Bronchial epithelial cell (primary cell): Measurements from ENCODE around the gene HNRNPUL1. TPM values are rescaled to one million over a fixed set of nuclear protein-coding genes. Genes with fewer than 3 reads are reported as not detected.
"Not testable (repeated sequence)": the region's sequence is repeated elsewhere in the genome, so short reads cannot be mapped to it uniquely, and the experiment has no call there.

Experiments
- DNase-seq: peaks from one replicate; pipeline ENCODE4 v3.0.0-alpha.2; 2010; ENCODE audit warnings: low read depth
- FAIRE-seq: peaks from 2 replicates; lab custom pipeline; 2011; peaks lifted over from hg19 to GRCh38; lab: Jason Lieb, UNC
- H3K27me3 ChIP-seq: 2 replicates; pipeline ENCODE4 v1.5.1; 2011; ENCODE audit warnings: low read length; ENCODE audit not compliant: control insufficient read depth, insufficient read depth
- H3K36me3 ChIP-seq: 2 replicates; pipeline ENCODE4 v1.5.1; 2011; ENCODE audit warnings: low read length; ENCODE audit not compliant: control insufficient read depth, insufficient read depth
- H3K4me3 ChIP-seq: 2 replicates; pipeline ENCODE4 v1.5.1; 2011; ENCODE audit warnings: mild to moderate bottlenecking, low read depth, low read length, control low read depth
- CTCF ChIP-seq: IDR thresholded peaks from 2 replicates; pipeline ENCODE4 v1.5.1; 2011; ENCODE audit warnings: mild to moderate bottlenecking, moderate library complexity, low read length, control low read depth, inconsistent platforms; ENCODE audit not compliant: insufficient read depth, severe bottlenecking
- total RNA-seq: library from RNA; depleted of rRNA; stranded (reverse); fragments of >200 nt; gene quantifications from 2 replicates; pipeline ENCODE4 v1.2.1, GENCODE V29; 2014

HNRNPUL1 gene
- total RNA-seq, 1 donor from 2014 or later, result 41.9 TPM

- H3K27me3 ChIP-seq, result no peaks in the 10 kb centered on the region
- FAIRE-seq (no peak), DNase-seq (no peak)
- peaks cover 43% of the 10 kb centered on the region for H3K36me3 ChIP-seq
- no peak overlapping the region for H3K4me3 ChIP-seq
- TF ChIP-seq CTCF, result no peak
Measured at GRCh38 chr19:41274802-41275201, 10.6 kb downstream of the HNRNPUL1 start.

GRCh38 chr19:41276231-41276630 is 12.1 kb downstream of the HNRNPUL1 start:
- FAIRE-seq (no peak), DNase-seq (no peak)
- no peak for TF ChIP-seq CTCF
- no peak overlapping the region for H3K4me3 ChIP-seq
- H3K36me3 ChIP-seq, result peaks cover 44% of the 10 kb centered on the region
- no peaks in the 10 kb centered on the region for H3K27me3 ChIP-seq

GRCh38 chr19:41278478-41278877 is 14.3 kb downstream of the HNRNPUL1 start:
- H3K4me3 ChIP-seq, result no peak overlapping the region
- DNase-seq (no peak), FAIRE-seq (no peak)
- TF ChIP-seq CTCF, result no peak
- H3K36me3 ChIP-seq, result peaks cover 32% of the 10 kb centered on the region
- no peaks in the 10 kb centered on the region for H3K27me3 ChIP-seq

GRCh38 chr19:41288673-41289530 is 24.7 kb downstream of the HNRNPUL1 start:
- FAIRE-seq, result no peak
- no peak for TF ChIP-seq CTCF

GRCh38 chr19:41289814-41290213 is 25.6 kb downstream of the HNRNPUL1 start:
- H3K36me3 ChIP-seq, result peaks cover 39% of the 10 kb centered on the region
- FAIRE-seq, H3K4me3 ChIP-seq, DNase-seq, H3K27me3 ChIP-seq: not testable (repeated sequence)

More at GRCh38 chr19:41288673-41289530, 24.7 kb downstream of the HNRNPUL1 start:
- no peaks in the 10 kb centered on the region for H3K27me3 ChIP-seq
- DNase-seq, result no peak
- H3K36me3 ChIP-seq, result peaks cover 32% of the 10 kb centered on the region
- H3K4me3 ChIP-seq, result no peak overlapping the region

GRCh38 chr19:41294393-41294792 is 30.2 kb downstream of the HNRNPUL1 start:
- DNase-seq (no peak), FAIRE-seq (no peak)
- Histone ChIP-seq H3K36me3 (peaks cover 53% of the 10 kb centered on the region), H3K27me3 (no peaks in the 10 kb centered on the region), H3K4me3 (no peak overlapping the region)
- no peak for TF ChIP-seq CTCF
